ENCODE results near the gene SLC6A13.
"Not testable (repeated sequence)": the region's sequence is repeated elsewhere in the genome, so short reads cannot be mapped to it uniquely, and the experiment has no call there.

Gene SLC6A13

DNA sequence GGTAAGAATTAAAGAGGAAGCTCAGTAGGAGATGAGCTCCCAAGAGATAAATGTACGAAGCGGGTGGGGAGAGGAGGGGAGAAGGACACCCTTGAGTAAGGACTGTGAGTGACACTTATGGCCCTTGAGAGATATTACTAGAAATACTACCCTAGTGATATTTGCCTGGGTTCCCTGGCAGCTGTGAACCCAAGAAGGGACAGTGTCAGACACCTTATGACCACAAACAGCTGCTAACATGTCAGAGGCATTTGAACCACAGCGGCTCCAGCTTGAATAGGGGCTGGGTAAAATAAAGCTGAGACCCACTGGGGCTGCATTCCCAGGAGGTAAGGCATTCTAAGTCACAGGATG is 29.0 kb downstream of the SLC6A13 start:
- no peak for DNase-seq (ENCODE audit: low read depth)

DNA sequence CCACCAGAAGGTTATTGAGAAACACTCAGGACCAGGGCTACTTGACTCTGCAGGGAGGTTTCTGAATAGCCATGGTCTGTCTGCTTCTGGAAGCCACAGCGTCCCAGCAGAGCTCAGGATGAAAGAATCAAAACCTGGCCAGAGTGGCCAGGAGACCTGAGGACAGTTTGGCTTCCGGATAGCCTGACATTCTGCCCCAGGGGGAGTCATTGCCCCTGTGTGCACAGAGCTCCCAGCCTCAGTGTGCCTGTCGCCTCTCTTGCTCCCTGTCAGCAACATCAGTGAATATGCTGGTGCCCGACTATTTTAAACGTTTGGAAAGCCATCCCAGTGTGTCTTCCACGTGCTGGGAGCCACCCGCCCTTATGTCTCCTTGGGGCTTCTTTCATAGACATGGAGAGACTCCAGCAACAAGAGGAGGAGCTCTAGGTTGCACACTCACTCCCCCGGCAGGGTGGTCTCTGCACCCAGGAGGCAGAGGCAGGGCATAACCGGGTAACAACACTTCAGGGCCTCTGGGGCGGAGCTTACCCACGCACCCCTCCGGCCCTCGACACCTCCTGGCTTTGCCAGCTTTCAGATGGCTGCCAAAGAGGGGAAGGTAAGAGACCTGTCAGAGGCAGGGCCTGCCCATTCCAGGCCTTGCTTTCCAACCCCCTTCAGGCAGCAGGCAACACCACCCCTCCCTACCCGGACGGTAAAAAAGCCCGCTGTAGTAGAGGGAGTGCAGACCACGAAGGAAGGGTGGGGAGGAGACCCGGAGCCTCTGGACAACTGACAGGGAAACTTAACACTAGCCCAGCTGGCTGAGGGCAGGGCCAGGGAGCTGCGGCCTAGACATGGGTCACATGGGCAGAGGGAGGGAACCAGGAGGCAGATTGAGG is 29.7 kb downstream of the SLC6A13 start:
- DNase-seq (ENCODE audit: low read depth), result no peak

DNA sequence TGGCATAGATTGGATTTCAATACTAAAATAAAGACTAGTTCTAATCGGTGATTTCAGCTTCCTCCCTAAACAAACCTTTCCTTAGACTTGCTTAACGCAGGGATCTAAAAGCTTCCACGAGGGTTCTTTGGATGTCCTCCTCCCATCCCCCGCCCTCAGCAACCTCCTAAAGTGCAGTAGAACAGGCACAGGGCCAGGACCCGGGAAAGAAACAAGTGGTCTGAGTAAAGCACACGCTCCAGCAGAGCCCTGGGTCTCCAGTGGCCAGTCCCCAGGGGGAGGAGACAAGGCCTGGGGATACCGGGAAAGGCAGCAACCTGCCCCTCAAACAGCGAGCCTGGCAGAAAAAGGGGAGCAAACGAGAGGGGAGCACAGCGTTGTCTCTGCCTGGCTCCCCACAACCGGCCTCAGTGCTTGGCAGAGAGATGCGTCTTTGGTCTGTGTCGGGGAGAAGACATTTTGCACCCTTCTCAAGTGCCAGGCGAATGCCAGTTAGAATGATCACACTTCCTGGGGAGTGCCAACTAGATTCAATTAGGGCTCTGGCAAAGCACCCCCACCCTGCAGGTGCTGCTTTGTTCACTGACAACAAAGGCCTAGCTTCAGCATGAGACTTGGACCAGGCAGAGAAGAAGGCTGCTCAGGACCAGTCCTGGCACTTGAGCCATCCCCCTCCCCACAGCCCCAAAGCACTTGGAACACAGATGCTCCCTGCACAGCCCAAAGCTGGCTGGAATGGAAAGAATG is 31.5 kb downstream of the SLC6A13 start:
- DNase-seq (ENCODE audit: low read depth), result no peak

DNA sequence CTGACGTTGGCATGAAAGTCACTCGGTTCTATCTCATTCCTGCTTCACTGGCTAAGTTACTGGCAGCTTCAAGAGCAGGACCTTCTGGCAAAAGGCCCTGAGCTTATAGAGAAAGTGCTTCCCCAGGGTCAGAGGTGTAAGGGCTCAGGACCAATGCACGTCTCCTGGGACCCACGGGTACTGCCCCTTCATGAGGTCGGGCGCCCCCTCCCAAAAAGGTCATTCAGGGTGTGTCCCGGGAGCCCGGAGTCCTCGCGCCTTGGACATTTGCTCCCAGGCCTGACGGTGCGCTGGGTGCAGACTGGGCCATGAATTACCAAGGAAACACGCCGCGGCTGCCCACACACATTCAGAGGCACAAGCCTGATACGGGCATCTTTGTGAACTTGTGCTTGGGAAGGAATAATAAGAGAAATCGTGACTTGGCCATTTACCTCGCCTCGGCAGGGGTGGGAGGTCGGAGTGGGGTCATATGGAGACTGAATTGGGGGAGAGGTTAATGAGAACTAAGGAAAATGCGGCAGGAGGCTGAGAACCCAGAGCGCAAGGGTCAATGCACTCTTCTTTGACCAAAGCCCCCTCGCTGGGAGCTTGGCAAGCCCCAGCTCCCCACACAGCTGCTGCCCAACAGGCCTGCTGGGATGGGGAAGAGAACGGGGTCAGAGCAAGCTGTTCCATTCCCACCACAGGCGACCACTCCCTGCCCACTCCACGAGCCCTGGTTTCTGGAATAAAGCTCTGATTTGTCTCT is 33.0 kb downstream of the SLC6A13 start:
- no peak for DNase-seq (ENCODE audit: low read depth)

DNA sequence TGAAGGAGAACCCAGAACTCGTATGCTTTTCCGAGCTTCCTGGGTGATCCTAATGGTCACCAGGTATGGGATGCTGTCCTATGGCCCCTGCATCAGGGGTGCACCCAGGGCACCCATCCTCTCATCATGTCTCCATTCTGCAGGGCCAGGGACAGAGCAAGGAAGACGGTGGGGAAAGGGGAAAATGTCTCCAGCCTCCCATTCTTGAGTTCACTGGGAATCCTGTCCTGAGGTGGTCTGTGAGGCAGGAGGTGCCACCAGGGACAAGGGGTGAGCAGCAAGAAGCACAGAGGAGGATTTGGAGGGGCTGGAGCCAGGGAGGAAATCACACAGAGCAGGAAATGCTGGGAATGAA is 33.8 kb downstream of the SLC6A13 start:
- no peak for DNase-seq (ENCODE audit: low read depth)

DNA sequence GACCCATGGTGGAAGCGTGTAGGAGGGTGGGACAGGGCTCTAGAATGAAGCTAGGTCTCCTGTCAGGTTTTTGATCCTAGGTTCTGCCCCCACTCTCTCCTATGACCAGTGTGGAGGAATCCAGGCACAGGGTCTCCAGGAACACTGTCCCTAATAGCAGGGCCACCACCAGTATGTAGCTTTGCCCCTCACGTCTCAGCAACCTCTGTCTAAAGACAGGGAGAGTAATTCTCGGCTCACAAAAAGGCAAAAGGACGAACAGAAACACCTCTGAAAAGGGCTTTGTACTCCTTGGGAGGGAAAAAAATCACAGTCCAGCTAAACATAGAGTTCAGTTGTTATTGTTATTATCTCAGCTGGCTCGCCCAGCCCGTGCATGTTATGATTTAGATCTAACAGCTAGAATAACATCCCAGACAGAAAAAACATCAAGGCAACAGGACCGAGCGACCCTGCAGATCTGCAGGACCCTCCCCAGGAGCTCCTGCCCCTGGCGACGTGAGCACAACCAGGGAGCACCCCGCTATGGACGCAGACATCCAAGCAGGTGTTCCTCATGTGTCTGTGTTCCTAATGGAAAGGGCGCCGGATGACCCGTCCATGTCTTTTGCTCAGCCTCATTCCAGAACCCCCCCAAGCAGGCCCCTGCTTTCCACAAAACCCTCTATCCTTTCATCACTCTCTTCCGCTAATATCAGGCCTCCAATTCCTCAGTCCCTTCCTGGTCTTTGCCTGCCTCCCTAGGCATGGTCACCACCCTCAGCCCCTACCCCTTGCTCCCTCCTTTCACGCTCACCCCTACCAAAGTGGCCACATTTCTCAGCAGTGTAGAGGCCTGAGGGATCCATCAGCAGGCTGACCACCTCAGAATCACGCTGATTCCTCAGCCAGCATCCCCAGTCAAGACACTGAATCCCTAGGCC is 34.5 kb downstream of the SLC6A13 start:
- no peak for DNase-seq (ENCODE audit: low read depth)

DNA sequence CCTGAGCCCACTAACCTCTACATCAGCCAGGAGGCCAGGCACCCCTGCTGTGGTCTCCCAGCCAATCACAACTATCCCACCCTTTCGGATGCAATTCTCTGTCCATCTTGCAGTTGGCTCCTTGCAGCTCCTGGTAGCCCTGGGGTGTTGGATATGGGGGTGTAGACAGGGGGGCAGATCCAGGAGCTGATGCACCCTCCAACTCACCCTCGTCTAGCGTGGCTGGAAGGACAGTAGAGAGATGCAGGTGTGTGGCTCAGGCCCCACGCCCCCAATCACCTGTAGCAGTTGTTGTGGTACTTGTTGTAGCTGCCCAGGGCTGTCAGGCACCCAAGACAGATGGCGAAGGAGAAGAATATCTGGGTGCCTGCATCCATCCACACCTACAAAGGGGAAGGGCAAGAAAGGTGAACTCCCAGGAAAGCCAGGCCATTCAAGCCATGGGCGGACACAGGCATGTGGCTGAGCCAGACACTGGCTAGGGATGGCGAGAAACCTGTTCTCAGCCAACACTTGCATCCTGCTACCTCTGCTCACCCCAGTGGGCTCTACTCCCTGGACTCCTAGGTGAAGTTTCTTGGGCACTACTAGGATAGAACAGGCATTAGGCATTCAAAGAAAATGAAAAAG is 35.2 kb downstream of the SLC6A13 start:
- DNase-seq (ENCODE audit: low read depth), result no peak

DNA sequence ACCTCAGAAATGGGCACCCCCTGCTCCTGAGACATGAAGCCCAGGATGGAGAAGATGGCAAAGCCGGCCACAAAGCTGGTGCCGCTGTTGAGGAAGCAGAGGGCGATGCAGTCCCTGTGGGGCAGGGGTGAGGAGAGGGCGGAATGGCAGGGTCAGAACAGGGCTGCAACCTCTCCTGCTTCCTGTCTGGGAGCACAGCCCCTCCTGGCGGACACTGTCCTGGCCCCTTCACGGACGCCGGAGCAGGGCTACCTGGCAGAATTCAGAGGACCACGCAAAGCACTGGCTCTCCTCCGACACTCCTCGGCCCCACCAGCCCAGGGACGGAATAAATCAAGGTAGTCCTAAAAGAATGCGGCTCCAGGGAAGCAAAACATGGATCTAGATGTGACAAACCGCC is 36.2 kb downstream of the SLC6A13 start:
- no peak for DNase-seq (ENCODE audit: low read depth)

DNA sequence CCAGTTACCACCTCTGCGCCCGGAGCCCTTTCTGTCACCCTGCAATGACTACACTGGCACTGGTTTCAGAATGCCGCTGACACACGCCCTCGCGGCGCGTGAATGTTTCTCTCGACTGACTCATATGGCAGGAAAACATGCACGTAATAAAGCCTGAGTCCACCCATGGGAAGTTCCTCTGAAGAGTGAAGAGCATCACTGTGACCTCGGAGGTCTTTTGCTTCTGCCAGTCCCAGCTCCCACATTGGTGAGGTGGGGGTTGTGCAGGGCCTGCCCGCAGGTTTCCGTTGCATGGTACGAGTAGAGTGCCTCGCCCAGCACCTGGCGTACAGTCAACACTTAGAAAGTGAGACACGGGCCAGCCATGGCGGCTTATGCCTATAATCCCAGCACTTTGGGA is 37.6 kb downstream of the SLC6A13 start:
- no peak for DNase-seq (ENCODE audit: low read depth)

DNA sequence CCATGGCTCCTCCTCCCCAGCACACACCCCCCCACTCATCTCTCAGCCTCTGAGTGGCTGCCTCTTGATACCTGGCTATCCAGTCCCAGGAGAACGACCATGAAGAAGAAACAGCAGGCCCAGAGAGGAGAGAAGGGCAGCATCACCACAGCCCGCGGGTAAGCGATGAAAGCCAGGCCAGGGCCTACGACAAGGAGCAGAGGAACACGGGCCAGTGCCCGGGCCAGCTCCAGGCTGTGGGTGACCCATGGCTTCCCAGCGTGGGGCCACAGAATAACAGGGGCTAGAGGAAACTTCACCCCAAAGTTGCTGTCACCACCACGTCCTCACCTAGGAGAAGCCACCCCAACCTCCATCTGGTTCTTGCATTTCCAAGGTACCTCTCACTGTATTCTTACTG is 38.3 kb downstream of the SLC6A13 start:
- DNase-seq (ENCODE audit: low read depth), result no peak

DNA sequence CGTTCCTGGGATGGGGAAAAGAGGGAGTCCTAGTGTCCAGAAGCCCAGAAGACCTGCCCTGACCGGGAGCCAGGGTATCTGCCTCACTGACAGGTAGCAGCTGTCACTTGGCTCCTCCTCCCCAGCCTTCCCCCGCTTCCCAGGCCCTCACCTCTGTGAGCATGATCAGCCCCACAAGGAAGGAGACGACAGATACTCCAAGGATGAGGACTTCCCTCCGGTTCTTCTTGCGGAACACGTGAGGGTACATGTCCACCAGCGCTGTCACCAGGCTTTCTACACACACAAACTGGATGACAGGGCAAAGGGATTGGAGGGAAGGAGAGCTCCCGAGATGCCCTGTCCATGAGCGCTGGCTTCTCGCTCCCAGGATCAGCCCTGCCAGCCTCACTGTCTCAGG is 38.8 kb downstream of the SLC6A13 start:
- DNase-seq (ENCODE audit: low read depth), result no peak

DNA sequence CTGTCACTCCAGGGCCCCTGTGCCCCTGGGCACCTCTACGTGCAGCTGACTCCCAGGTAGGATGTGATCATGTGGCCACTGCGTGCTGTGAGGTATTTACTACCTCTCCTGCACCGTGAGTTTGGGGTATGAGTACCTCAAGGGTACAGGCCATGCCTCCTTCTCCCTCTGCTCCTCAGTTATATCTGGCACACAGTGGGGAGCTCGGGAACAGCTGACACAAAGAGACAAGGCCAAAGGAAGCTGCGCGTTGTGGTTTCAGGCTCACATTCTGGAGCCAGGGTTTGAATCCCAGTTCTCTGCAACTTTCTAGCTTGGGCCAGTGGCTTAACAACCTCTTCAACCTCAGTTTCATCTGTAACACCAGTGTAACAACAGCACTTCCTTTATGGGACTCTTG is 40.9 kb downstream of the SLC6A13 start:
- DNase-seq (ENCODE audit: low read depth), result no peak

DNA sequence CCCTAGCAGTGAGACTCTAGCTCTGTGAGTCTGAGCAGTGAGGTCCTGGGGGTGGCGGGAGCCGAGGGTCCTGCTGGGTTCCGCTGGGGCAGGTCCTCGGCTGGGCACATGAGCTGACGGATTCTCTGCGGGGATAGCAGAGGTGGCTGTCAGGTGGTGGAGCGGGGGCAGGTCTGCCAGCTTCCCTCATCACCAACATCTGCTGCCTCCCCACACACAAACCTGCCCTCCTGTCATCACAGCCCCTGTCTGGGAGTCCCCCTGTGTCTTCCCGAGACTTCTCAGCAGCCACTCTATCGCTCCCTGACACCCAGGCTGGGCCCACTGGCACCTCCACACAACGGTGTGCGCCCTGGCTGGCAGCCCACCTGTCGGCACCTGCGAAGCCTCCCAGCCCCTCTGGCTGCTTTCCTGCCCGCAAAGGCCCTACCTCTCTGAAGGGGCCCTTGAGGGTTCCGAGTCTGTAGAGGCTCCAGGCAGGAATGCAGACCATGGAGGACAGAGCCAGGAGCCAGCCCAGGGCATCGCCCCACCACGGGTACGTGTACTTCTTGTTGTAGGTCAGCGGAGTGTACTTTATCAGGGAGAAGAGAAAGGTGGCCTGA is 41.6 kb downstream of the SLC6A13 start:
- DNase-seq (ENCODE audit: low read depth), result no peak

DNA sequence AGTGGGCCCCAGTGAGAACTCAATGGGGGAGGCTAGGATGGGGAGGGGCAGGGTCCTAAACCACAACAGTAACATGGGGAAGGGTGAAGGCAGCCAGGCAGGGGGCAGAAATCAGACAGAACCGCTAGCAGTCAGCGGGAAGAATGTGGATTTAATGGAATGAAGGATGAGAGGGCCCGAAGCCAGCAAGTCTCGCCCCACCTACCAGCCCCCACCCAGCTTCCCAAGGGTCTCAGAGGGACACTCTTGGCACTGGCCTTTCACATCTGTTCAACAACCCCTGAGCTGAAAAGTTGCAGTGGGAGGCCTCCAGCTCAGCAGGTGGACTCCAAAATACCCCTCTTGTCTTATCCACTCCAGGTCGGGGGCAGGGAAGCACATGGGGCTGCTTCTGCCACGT is 42.1 kb downstream of the SLC6A13 start:
- DNase-seq (ENCODE audit: low read depth), result no peak

DNA sequence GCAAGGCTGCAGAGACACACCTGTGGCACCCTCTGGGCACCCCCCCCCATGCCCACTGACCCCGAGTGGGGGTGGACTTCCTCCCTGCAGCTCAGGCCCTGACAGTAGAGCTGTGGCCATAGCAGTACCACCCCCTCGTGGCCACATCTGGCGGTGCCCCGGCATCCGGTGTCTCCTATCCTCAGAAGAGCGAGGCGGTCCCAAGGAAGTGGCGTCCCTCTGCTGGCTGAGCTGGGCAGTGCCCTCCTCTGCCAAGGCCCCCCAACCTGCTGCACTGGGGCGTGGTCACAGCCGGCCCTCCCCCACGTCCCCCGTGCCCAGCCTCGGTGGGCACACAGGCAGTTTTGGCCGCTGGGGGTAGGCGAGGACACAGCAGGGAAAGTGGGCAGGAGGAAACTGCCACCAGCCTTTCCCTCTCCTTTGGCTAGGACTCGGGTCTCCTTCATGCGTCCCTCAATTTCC is 42.7 kb downstream of the SLC6A13 start:
- peak; percentile 23 for DNase-seq (ENCODE audit: low read depth)

DNA sequence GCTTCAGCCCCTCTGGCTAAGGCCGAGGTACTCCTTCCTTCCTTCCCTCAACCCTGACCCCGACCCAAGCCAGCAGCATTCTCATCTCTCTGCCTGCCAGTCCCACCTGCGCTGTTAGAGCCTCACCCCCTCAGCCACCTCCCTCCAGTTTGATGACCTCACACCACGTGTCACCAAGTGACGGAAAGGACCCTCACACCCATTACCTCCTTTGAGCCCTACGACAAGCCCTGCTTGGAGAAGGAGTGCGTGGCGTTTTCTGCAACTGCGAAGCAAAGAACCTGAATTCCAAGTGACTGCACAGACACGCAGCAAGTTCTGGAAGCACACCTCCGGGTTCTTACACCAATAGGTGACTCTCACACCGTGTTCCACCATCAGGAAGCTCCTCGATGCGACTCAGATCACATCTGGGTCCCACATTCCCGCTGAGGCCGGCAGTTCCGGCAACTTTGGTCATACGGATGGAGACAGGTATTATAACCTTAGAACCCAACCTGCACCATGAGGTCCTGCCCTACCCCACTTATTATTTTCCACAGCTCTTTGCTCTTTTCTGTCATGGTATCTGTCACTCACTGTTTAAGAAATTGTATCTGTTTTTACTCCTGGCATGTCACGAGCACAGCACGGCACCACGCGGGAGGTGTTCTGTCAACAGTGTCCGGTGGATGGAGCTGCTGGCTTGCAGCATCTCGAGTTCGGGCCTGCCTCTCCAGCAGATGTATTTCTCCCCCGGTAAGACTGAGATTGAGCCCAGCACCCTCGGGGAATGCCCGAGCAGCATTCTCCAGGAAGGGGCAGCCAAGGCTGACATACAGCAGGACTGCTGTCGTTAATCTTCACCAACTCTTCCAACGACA is 43.7 kb downstream of the SLC6A13 start:
- no peak for DNase-seq (ENCODE audit: low read depth)

DNA sequence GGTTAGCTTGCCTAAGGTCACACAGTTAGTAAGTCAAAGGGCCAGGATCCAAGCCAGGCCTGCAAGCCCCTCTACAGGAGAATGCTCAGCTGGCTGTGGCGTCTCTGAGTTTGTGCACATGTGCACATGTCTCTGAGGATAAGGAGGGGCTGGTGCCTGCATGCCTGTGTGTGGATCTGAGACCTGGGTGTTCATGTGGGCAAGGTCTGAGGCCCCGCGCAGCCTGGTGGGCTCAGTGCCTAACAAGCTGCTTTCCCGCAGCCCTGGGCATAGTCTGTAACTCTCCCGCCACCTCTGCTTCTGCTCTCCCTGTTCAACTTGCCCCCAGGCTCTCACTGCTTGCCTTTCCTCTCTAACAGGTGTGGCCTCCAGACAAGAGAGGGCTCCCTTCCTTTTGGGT is 44.4 kb downstream of the SLC6A13 start:
- DNase-seq (ENCODE audit: low read depth), result no peak

DNA sequence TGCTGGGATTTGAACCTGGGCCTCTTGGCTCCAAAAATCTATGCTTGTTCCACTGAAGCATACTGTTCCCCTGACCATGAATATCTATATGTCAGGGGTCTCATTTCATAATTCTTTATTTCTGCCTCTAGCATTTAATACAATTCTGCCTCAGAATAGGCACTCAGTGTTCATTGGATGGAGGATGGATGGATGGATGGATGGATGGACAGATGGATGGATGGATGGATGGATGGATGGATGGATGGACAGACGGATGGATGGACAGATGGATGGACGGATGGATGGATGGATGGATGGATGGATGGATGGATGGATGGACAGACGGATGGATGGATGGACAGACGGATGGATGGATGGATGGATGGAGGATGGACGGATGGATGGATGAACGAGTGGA is 45.6 kb downstream of the SLC6A13 start:
- not testable (repeated sequence) for DNase-seq (ENCODE audit: low read depth)

DNA sequence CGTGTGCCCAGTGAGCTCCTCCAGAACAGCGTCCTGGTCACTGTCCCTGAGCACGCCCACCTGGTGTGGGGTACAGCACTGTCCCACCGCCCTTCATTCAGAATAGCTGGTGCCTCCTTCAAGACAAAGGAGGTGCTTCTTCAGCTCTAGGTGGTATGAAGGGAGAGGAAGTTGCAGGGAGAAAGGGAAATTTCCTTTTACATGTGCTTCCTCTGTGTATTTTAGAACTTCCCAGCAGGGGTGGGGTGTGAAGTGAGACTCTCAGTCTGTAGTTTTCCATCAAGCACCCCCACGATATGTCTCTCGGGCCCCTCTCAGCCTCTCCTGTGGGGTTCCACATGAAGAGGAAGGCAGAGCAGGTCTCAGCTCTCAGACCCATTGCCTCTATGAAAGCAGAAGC is 47.5 kb downstream of the SLC6A13 start:
- no peak for DNase-seq (ENCODE audit: low read depth)
